HepG2 (cell line): ENCODE measurements around the gene CIITA. TPM values are rescaled to one million over a fixed set of nuclear protein-coding genes. Genes with fewer than 3 reads are reported as not detected.

Experiments
- ESRRA ChIP-seq: sonication (generic); formaldehyde crosslinking; IDR thresholded peaks from 2 replicates; pipeline ENCODE4 v1.5.1; 2020; ENCODE audit warnings: mild to moderate bottlenecking, low read depth, missing genetic modification reagents
- KDM2A ChIP-seq: sonication (generic); formaldehyde crosslinking; IDR thresholded peaks from 2 replicates; pipeline ENCODE4 v1.4.0; 2020; ENCODE audit warnings: low read depth, missing genetic modification reagents, borderline replicate concordance
- MIER2 ChIP-seq: IDR thresholded peaks from 2 replicates; pipeline ENCODE4 v1.6.1; 2016; ENCODE audit warnings: missing biosample characterization, missing genetic modification reagents
- RBM39 ChIP-seq: fragments of 200-400 bp; formaldehyde crosslinking; IDR thresholded peaks from one replicate; pipeline ENCODE4 v1.6.1; 2018; ENCODE audit warnings: antibody characterized with exemption, mild to moderate bottlenecking, low read depth, low read length; ENCODE audit not compliant: poor library complexity, severe bottlenecking
- RFXAP ChIP-seq: sonication (generic); formaldehyde crosslinking; IDR thresholded peaks from 2 replicates; pipeline ENCODE4 v1.4.0; 2020; ENCODE audit warnings: missing genetic modification reagents, borderline replicate concordance
- U2AF2 ChIP-seq: fragments of 200-400 bp; formaldehyde crosslinking; IDR thresholded peaks from 2 replicates; pipeline ENCODE4 v1.6.1; 2017; ENCODE audit warnings: low read depth, mild to moderate bottlenecking, low read length
- ZNF253 ChIP-seq: sonication (generic); formaldehyde crosslinking; IDR thresholded peaks from 2 replicates; pipeline ENCODE4 v1.8.0; 2022; ENCODE audit warnings: mild to moderate bottlenecking, missing genetic modification reagents, borderline replicate concordance
- ZNF260 ChIP-seq: sonication (generic); formaldehyde crosslinking; IDR thresholded peaks from 2 replicates; pipeline ENCODE4 v1.4.0; 2020; ENCODE audit warnings: missing genetic modification reagents, low read depth, mild to moderate bottlenecking, borderline replicate concordance
- ZNF350 ChIP-seq: sonication (generic); formaldehyde crosslinking; IDR thresholded peaks from 2 replicates; pipeline ENCODE4 v1.4.0; 2020; ENCODE audit warnings: mild to moderate bottlenecking, low read depth, missing genetic modification reagents, borderline replicate concordance
- ZNF773 ChIP-seq: sonication (generic); formaldehyde crosslinking; IDR thresholded peaks from 2 replicates; pipeline ENCODE4 v1.4.0; 2020; ENCODE audit warnings: missing genetic modification reagents, borderline replicate concordance
- polyA plus RNA-seq, 8 experiments: library from polyadenylated mRNA; depleted of rRNA in 3 of 8; stranded (reverse) in 7 of 8; unstranded in 1 of 8; fragments of >200 nt; fragmentation: Illumina TruSeq in 4 of 8; extraction: Trizol in 4 of 8; gene quantifications; 2 replicates each; pipeline versions ENCODE4 v1.2.1 to v1.2.3, GENCODE V29; 2011 to 2016; ENCODE audit warnings: low read depth in 4 of 8, missing spikeins in 1 of 8, mixed read lengths in 1 of 8; ENCODE audit not compliant: insufficient read depth in 1 of 8
- total RNA-seq, 5 experiments: library from RNA; depleted of rRNA; stranded (reverse); fragments of >200 nt; fragmentation: Illumina TruSeq; extraction: Trizol; gene quantifications; 2 replicates each; pipeline ENCODE4 v1.2.3, GENCODE V29; 2016; ENCODE audit warnings: low read depth in 1 of 5
- TF ChIP-seq, protein P1 (sequence below): sonication (generic); formaldehyde crosslinking; IDR thresholded peaks from 2 replicates; pipeline ENCODE4 v1.5.0; 2020; ENCODE audit warnings: missing genetic modification reagents, mild to moderate bottlenecking, borderline replicate concordance
- TF ChIP-seq, protein P2 (sequence below): sonication (generic); formaldehyde crosslinking; IDR thresholded peaks from 2 replicates; pipeline ENCODE4 v1.5.0; 2020; ENCODE audit warnings: mild to moderate bottlenecking, low read depth, missing genetic modification reagents, borderline replicate concordance
- TF ChIP-seq, protein P3 (sequence below): sonication (generic); formaldehyde crosslinking; IDR thresholded peaks from 2 replicates; pipeline ENCODE4 v1.4.0; 2020; ENCODE audit warnings: missing genetic modification reagents
- TF ChIP-seq, protein P4 (sequence below): sonication (generic); formaldehyde crosslinking; conservative IDR thresholded peaks from 2 replicates; pipeline ENCODE4 v1.8.0; 2022; ENCODE audit warnings: mild to moderate bottlenecking, moderate library complexity, missing genetic modification reagents
- TF ChIP-seq, protein P5 (sequence below): sonication (generic); formaldehyde crosslinking; IDR thresholded peaks from 2 replicates; pipeline ENCODE4 v1.5.0; 2020; ENCODE audit warnings: mild to moderate bottlenecking, missing genetic modification reagents, borderline replicate concordance

Gene CIITA
- total and polyA plus RNA-seq, 2 of the 13 experiments (the other 11 are each of a cell fraction or from before 2014, with no cell fraction given): 0.08 to 0.09 TPM

DNA sequence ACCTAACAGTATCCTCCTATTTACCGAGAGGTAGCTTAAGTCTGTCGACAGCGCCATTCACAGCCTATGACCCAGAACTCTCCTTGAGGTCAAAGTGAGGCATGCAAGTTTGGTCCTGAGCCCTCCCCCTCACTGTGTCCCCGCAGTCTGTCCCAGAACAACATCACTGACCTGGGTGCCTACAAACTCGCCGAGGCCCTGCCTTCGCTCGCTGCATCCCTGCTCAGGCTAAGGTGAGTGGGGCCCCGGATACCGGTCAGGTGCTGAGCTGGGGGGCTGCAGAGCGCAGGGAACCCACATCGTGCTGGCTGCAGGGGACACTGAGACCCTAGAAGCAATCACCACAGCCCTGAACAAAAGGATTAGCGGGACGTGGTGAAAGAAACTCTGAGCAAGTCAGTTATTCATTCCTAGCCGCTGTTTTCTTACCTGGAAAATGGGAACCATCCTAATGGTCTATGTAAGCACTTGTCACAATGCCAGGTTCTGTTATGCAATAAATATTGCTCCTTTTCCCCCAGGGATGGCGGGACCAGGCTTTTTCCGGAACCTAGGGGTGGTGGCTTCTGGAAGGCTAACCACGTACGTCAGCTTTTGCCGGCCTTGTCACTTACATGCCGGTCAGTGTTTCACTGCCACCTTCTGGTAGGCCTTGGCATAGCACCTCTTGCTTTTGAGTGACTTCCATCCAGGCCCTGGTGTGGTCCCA is 41.4 kb downstream of the CIITA start (continued):
- TF ChIP-seq, protein P1, sequence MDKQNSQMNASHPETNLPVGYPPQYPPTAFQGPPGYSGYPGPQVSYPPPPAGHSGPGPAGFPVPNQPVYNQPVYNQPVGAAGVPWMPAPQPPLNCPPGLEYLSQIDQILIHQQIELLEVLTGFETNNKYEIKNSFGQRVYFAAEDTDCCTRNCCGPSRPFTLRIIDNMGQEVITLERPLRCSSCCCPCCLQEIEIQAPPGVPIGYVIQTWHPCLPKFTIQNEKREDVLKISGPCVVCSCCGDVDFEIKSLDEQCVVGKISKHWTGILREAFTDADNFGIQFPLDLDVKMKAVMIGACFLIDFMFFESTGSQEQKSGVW: no peak
- TF ChIP-seq KDM2A (CRISPR knock-in tag) (peak; percentile 90), MIER2 (CRISPR knock-in tag) (peak; percentile 70; the same call in 1 of the 2 replicates), ZNF350 (peak; percentile 70; the same call in 1 of the 2 replicates), ZNF260 (CRISPR knock-in tag) (no peak), U2AF2 (no peak), RBM39 (no peak), ZNF773 (CRISPR knock-in tag) (no peak), ZNF253 (CRISPR knock-in tag) (no peak), ESRRA (CRISPR knock-in tag) (0 out of 2 replicates have a peak, but pooled peaks have one; percentile 48), RFXAP (CRISPR knock-in tag) (peak; percentile 62; the same call in 1 of the 2 replicates)
- TF ChIP-seq, protein P2, sequence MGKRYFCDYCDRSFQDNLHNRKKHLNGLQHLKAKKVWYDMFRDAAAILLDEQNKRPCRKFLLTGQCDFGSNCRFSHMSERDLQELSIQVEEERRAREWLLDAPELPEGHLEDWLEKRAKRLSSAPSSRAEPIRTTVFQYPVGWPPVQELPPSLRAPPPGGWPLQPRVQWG (CRISPR knock-in tag): no peak
- TF ChIP-seq, protein P3, sequence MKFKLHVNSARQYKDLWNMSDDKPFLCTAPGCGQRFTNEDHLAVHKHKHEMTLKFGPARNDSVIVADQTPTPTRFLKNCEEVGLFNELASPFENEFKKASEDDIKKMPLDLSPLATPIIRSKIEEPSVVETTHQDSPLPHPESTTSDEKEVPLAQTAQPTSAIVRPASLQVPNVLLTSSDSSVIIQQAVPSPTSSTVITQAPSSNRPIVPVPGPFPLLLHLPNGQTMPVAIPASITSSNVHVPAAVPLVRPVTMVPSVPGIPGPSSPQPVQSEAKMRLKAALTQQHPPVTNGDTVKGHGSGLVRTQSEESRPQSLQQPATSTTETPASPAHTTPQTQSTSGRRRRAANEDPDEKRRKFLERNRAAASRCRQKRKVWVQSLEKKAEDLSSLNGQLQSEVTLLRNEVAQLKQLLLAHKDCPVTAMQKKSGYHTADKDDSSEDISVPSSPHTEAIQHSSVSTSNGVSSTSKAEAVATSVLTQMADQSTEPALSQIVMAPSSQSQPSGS (CRISPR knock-in tag): peak; percentile 73; the same call in 1 of the 2 replicates
- TF ChIP-seq, protein P4, sequence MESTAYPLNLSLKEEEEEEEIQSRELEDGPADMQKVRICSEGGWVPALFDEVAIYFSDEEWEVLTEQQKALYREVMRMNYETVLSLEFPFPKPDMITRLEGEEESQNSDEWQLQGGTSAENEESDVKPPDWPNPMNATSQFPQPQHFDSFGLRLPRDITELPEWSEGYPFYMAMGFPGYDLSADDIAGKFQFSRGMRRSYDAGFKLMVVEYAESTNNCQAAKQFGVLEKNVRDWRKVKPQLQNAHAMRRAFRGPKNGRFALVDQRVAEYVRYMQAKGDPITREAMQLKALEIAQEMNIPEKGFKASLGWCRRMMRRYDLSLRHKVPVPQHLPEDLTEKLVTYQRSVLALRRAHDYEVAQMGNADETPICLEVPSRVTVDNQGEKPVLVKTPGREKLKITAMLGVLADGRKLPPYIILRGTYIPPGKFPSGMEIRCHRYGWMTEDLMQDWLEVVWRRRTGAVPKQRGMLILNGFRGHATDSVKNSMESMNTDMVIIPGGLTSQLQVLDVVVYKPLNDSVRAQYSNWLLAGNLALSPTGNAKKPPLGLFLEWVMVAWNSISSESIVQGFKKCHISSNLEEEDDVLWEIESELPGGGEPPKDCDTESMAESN: 0 out of 2 replicates have a peak, but pooled peaks have one; percentile 20
- TF ChIP-seq, protein P5, sequence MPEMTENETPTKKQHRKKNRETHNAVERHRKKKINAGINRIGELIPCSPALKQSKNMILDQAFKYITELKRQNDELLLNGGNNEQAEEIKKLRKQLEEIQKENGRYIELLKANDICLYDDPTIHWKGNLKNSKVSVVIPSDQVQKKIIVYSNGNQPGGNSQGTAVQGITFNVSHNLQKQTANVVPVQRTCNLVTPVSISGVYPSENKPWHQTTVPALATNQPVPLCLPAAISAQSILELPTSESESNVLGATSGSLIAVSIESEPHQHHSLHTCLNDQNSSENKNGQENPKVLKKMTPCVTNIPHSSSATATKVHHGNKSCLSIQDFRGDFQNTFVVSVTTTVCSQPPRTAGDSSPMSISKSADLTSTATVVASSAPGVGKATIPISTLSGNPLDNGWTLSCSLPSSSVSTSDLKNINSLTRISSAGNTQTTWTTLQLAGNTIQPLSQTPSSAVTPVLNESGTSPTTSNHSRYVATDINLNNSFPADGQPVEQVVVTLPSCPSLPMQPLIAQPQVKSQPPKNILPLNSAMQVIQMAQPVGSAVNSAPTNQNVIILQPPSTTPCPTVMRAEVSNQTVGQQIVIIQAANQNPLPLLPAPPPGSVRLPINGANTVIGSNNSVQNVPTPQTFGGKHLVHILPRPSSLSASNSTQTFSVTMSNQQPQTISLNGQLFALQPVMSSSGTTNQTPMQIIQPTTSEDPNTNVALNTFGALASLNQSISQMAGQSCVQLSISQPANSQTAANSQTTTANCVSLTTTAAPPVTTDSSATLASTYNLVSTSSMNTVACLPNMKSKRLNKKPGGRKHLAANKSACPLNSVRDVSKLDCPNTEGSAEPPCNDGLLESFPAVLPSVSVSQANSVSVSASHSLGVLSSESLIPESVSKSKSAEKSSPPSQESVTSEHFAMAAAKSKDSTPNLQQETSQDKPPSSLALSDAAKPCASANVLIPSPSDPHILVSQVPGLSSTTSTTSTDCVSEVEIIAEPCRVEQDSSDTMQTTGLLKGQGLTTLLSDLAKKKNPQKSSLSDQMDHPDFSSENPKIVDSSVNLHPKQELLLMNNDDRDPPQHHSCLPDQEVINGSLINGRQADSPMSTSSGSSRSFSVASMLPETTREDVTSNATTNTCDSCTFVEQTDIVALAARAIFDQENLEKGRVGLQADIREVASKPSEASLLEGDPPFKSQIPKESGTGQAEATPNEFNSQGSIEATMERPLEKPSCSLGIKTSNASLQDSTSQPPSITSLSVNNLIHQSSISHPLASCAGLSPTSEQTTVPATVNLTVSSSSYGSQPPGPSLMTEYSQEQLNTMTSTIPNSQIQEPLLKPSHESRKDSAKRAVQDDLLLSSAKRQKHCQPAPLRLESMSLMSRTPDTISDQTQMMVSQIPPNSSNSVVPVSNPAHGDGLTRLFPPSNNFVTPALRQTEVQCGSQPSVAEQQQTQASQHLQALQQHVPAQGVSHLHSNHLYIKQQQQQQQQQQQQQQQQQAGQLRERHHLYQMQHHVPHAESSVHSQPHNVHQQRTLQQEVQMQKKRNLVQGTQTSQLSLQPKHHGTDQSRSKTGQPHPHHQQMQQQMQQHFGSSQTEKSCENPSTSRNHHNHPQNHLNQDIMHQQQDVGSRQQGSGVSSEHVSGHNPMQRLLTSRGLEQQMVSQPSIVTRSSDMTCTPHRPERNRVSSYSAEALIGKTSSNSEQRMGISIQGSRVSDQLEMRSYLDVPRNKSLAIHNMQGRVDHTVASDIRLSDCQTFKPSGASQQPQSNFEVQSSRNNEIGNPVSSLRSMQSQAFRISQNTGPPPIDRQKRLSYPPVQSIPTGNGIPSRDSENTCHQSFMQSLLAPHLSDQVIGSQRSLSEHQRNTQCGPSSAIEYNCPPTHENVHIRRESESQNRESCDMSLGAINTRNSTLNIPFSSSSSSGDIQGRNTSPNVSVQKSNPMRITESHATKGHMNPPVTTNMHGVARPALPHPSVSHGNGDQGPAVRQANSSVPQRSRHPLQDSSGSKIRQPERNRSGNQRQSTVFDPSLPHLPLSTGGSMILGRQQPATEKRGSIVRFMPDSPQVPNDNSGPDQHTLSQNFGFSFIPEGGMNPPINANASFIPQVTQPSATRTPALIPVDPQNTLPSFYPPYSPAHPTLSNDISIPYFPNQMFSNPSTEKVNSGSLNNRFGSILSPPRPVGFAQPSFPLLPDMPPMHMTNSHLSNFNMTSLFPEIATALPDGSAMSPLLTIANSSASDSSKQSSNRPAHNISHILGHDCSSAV: no peak
